Esophagus (tissue), 2 donors: ENCODE measurements around the gene GFPT2. TPM values are rescaled to one million over a fixed set of nuclear protein-coding genes. Genes with fewer than 3 reads are reported as not detected.
A peak's percentile ranks its signal among the peaks of the same experiment; 100 is the strongest.

Source experiments
- H3K27ac ChIP-seq, 2 donors: one replicate each; pipeline ENCODE4 v1.5.1; 2013; ENCODE audit warnings: low read depth in 2 of 2, mild to moderate bottlenecking in 2 of 2, inconsistent platforms in 1 of 2, low read length in 1 of 2, moderate library complexity in 1 of 2
- H3K27me3 ChIP-seq, 2 donors: one replicate each; pipeline ENCODE4 v1.6.1; 2013; ENCODE audit warnings: low read length in 2 of 2, control low read depth in 1 of 2, mild to moderate bottlenecking in 1 of 2; ENCODE audit not compliant: insufficient read depth in 2 of 2, control insufficient read depth in 1 of 2
- H3K36me3 ChIP-seq, 2 donors: one replicate each; pipeline ENCODE4 v1.6.1; 2013; ENCODE audit warnings: low read length in 1 of 2; ENCODE audit not compliant: control insufficient read depth in 2 of 2, insufficient read depth in 2 of 2
- H3K4me1 ChIP-seq, 2 donors: one replicate each; pipeline ENCODE4 v1.6.1; 2013; ENCODE audit warnings: low read length in 1 of 2; ENCODE audit not compliant: control insufficient read depth in 2 of 2, insufficient read depth in 2 of 2
- H3K4me3 ChIP-seq, 2 donors: one replicate each; pipeline ENCODE4 v1.5.1; 2013; ENCODE audit warnings: low read length in 2 of 2, mild to moderate bottlenecking in 2 of 2, low read depth in 1 of 2, moderate library complexity in 1 of 2
- H3K9me3 ChIP-seq, 2 donors: one replicate each; pipeline ENCODE4 v1.6.1; 2013; ENCODE audit warnings: mild to moderate bottlenecking in 2 of 2, low read depth in 1 of 2, low read length in 1 of 2, moderate library complexity in 1 of 2; ENCODE audit not compliant: control insufficient read depth in 2 of 2, insufficient read depth in 1 of 2
- WGBS, 2 donors: extraction: QIAGEN DNeasy Blood & Tissue Kit; methylation state at CpG; one replicate each; pipeline ENCODE4 v1.1.7; 2013; 5-methylcytosine and 5-hydroxymethylcytosine counted together
- polyA plus RNA-seq, 2 donors: library from polyadenylated mRNA; stranded (reverse); fragments of 200-250 nt; gene quantifications; one replicate each; pipeline ENCODE4 v1.2.3, GENCODE V29; 2013
- donor health status: healthy with polysubstance abuse.
- donor health status: Bipolar disorder and iron deficiency.

The GFPT2 gene
- polyA plus RNA-seq, 2 donors = 0.73 to 1.9 TPM

- 83 to 92% methylated on average over 34 of the region's 34 CpGs for WGBS, 2 donors
- Histone ChIP-seq H3K4me3 (no peak overlapping the region), H3K9me3 (no peaks in the 10 kb centered on the region)
Observed at GRCh38 chr5:180336234-180337020, 16.7 kb downstream of the GFPT2 start.

GRCh38 chr5:180335614-180336233 lies 17.4 kb downstream of the GFPT2 start:
- Histone ChIP-seq H3K9me3 (no peaks in the 10 kb centered on the region), H3K36me3 (no peaks in the 10 kb centered on the region), H3K4me1 (peaks cover 0 to 4% of the 10 kb centered on the region in 2 donors), H3K27ac (no peak overlapping the region), H3K27me3 (no peaks in the 10 kb centered on the region), H3K4me3 (no peak overlapping the region)
- WGBS, 2 donors = 93 to 96% methylated on average over 19 of the region's 19 CpGs

More at GRCh38 chr5:180336234-180337020, 16.7 kb downstream of the GFPT2 start:
- Histone ChIP-seq H3K4me1 (peaks cover 0 to 4% of the 10 kb centered on the region in 2 donors), H3K36me3 (no peaks in the 10 kb centered on the region), H3K27me3 (no peaks in the 10 kb centered on the region), H3K27ac (no peak overlapping the region)

- 76 to 82% methylated on average over 15 of the region's 15 CpGs for WGBS, 2 donors
- Histone ChIP-seq H3K27ac (no peak overlapping the region), H3K36me3 (no peaks in the 10 kb centered on the region)
Observed at GRCh38 chr5:180334751-180335613, 18.2 kb downstream of the GFPT2 start.

GRCh38 chr5:180334176-180334575 lies 19.0 kb downstream of the GFPT2 start:
- peaks cover 0 to 4% of the 10 kb centered on the region in 2 donors for H3K4me1 ChIP-seq
- no peaks in the 10 kb centered on the region for H3K36me3 ChIP-seq
- H3K9me3 ChIP-seq = no peaks in the 10 kb centered on the region
- no peaks in the 10 kb centered on the region for H3K27me3 ChIP-seq
- H3K4me3 ChIP-seq = no peak overlapping the region
- WGBS, 2 donors = 84 to 87% methylated on average over 6 of the region's 6 CpGs
- H3K27ac ChIP-seq = no peak overlapping the region

More at GRCh38 chr5:180334751-180335613, 18.2 kb downstream of the GFPT2 start:
- Histone ChIP-seq H3K4me1 (peaks cover 0 to 4% of the 10 kb centered on the region in 2 donors), H3K4me3 (no peak overlapping the region), H3K27me3 (no peaks in the 10 kb centered on the region), H3K9me3 (no peaks in the 10 kb centered on the region)

- no peak overlapping the region for H3K27ac ChIP-seq
- WGBS, 2 donors = 60 to 75% methylated on average over 4 of the region's 4 CpGs
- peaks cover 0 to 4% of the 10 kb centered on the region in 2 donors for H3K4me1 ChIP-seq
- no peak overlapping the region for H3K4me3 ChIP-seq
- no peaks in the 10 kb centered on the region for H3K27me3 ChIP-seq
- no peaks in the 10 kb centered on the region for H3K9me3 ChIP-seq
- no peaks in the 10 kb centered on the region for H3K36me3 ChIP-seq
Observed at GRCh38 chr5:180333661-180334060, 19.5 kb downstream of the GFPT2 start.

GRCh38 chr5:180332861-180333260 lies 20.3 kb downstream of the GFPT2 start:
- WGBS, 2 donors = 85 to 90% methylated on average over 3 of the region's 3 CpGs
- no peak overlapping the region for H3K4me3 ChIP-seq
- H3K4me1 ChIP-seq = peaks cover 0 to 4% of the 10 kb centered on the region in 2 donors
- no peak overlapping the region for H3K27ac ChIP-seq
- no peaks in the 10 kb centered on the region for H3K36me3 ChIP-seq
- H3K27me3 ChIP-seq = no peaks in the 10 kb centered on the region
- H3K9me3 ChIP-seq = no peaks in the 10 kb centered on the region

- WGBS, 2 donors = 15 to 27% methylated on average over 13 of the region's 13 CpGs
- no peaks in the 10 kb centered on the region for H3K27me3 ChIP-seq
- H3K9me3 ChIP-seq = no peaks in the 10 kb centered on the region
- H3K4me3 ChIP-seq = no peak overlapping the region
- peaks cover 0 to 4% of the 10 kb centered on the region in 2 donors for H3K4me1 ChIP-seq
- no peaks in the 10 kb centered on the region for H3K36me3 ChIP-seq
- H3K27ac ChIP-seq = peak overlapping the region in 1 of 2 donors; percentile 18
Observed at GRCh38 chr5:180332051-180332517, 21.1 kb downstream of the GFPT2 start.

- Histone ChIP-seq H3K4me1 (peaks cover 0 to 4% of the 10 kb centered on the region in 2 donors), H3K4me3 (no peak overlapping the region), H3K27ac (peak overlapping the region in 1 of 2 donors; percentile 18), H3K9me3 (no peaks in the 10 kb centered on the region), H3K27me3 (no peaks in the 10 kb centered on the region), H3K36me3 (no peaks in the 10 kb centered on the region)
- WGBS, 2 donors = 48 to 49% methylated on average over 7 of the region's 7 CpGs
Observed at GRCh38 chr5:180331647-180331950, 21.5 kb downstream of the GFPT2 start.
